A549 (cell line): ENCODE results near the gene TOX2. TPM values are rescaled to one million over a fixed set of nuclear protein-coding genes. Genes with fewer than 3 reads are reported as not detected.

Experiments used
- ATAC-seq, 2 experiments: fragments of 200-7000 bp in 1 of 2; fragments of >200 bp in 1 of 2; cut with Nextera tagmentation in 1 of 2; cut with Tn5 transposase in 1 of 2; 3 replicates each; pipeline versions ENCODE4 v1.8.0 to v1.9.1; 2018 to 2020; ENCODE audit warnings: mild to moderate bottlenecking in 1 of 2, moderate library complexity in 1 of 2
- CTCF ChIA-PET: fragments of 300-600 bp; sonication (Branson Sonifier 250); formaldehyde crosslinking; extraction: SDS; loops from one replicate; lab custom pipeline; 2021; ENCODE audit warnings: antibody characterized with exemption, inconsistent platforms; lab: Yijun Ruan, JAX
- POLR2A ChIA-PET: fragments of 350-600 bp; formaldehyde crosslinking; extraction: SDS; loops from one replicate; lab custom pipeline; 2021; ENCODE audit warnings: antibody characterized with exemption, inconsistent platforms; lab: Yijun Ruan, JAX
- DNase-seq, 2 experiments: peaks; one replicate each; pipeline versions ENCODE4 v3.0.0 to v3.0.0-alpha.2; 2011 to 2016; ENCODE audit warnings: low read depth in 1 of 2, low spot score in 1 of 2
- FAIRE-seq: peaks from 2 replicates; lab custom pipeline; 2011; peaks lifted over from hg19 to GRCh38; lab: Jason Lieb, UNC
- H3K27ac ChIP-seq, 2 experiments: fragments of >200 bp; sonication (Bioruptor Twin); formaldehyde crosslinking; 3 replicates each; pipeline ENCODE4 v1.5.1; 2016 to 2017
- H3K4me1 ChIP-seq: fragments of >200 bp; sonication (Bioruptor Twin); formaldehyde crosslinking; 3 replicates; pipeline ENCODE4 v1.6.1; 2016
- H3K4me2 ChIP-seq: fragments of >200 bp; sonication (Bioruptor Twin); formaldehyde crosslinking; 3 replicates; pipeline ENCODE4 v1.6.1; 2016
- H3K4me3 ChIP-seq: fragments of >200 bp; sonication (Bioruptor Twin); formaldehyde crosslinking; 3 replicates; pipeline ENCODE4 v1.5.1; 2016
- H3K9me3 ChIP-seq: fragments of >200 bp; sonication (Bioruptor Twin); formaldehyde crosslinking; 3 replicates; pipeline ENCODE4 v1.6.1; 2016
- BHLHE40 ChIP-seq: IDR thresholded peaks from 2 replicates; pipeline ENCODE4 v1.6.1; 2012; ENCODE audit warnings: low read depth, low read length, inconsistent platforms
- CBX2 ChIP-seq: fragments of 200-600 bp; sonication (generic); IDR thresholded peaks from 2 replicates; pipeline ENCODE4 v1.6.1; 2016; ENCODE audit warnings: low read depth, mild to moderate bottlenecking, borderline replicate concordance
- E2F6 ChIP-seq: IDR thresholded peaks from 2 replicates; pipeline ENCODE4 v1.6.1; 2012; ENCODE audit warnings: low read depth, borderline replicate concordance
- EHF ChIP-seq: fragments of 250-450 bp; sonication (Bioruptor Pico); IDR thresholded peaks from 2 replicates; pipeline ENCODE4 v1.5.0; 2020; ENCODE audit warnings: mild to moderate bottlenecking
- EHMT2 ChIP-seq: fragments of 200-600 bp; sonication (generic); IDR thresholded peaks from 2 replicates; pipeline ENCODE4 v1.6.1; 2016; ENCODE audit warnings: antibody characterized with exemption, low read depth, mild to moderate bottlenecking, moderate library complexity
- ESRRA ChIP-seq: fragments of 150-350 bp; IDR thresholded peaks from 2 replicates; pipeline ENCODE4 v1.6.1; 2014; ENCODE audit warnings: mild to moderate bottlenecking, low read length, borderline replicate concordance
- HEYL ChIP-seq: fragments of 250-450 bp; sonication (Bioruptor Pico); IDR thresholded peaks from 2 replicates; pipeline ENCODE4 v1.8.0; 2021; ENCODE audit warnings: mild to moderate bottlenecking, moderate library complexity
- HMGXB4 ChIP-seq: fragments of 250-450 bp; sonication (Bioruptor Pico); IDR thresholded peaks from 2 replicates; pipeline ENCODE4 v1.5.0; 2021; ENCODE audit warnings: mild to moderate bottlenecking, moderate library complexity, borderline replicate concordance
- HOXA7 ChIP-seq: fragments of 250-450 bp; sonication (Bioruptor Pico); IDR thresholded peaks from 2 replicates; pipeline ENCODE4 v1.5.0; 2020; ENCODE audit warnings: mild to moderate bottlenecking, moderate library complexity
- KDM1A ChIP-seq: fragments of 200-600 bp; sonication (generic); IDR thresholded peaks from 2 replicates; pipeline ENCODE4 v1.6.1; 2016; ENCODE audit warnings: low read depth, mild to moderate bottlenecking
- KDM5A ChIP-seq: fragments of 200-600 bp; sonication (generic); IDR thresholded peaks from 2 replicates; pipeline ENCODE4 v1.6.1; 2016; ENCODE audit warnings: antibody characterized with exemption, mild to moderate bottlenecking
- MYC ChIP-seq: IDR thresholded peaks from 2 replicates; pipeline ENCODE4 v1.6.1; 2012; ENCODE audit warnings: mild to moderate bottlenecking, inconsistent platforms, low read length, improper control_type of control experiment, borderline replicate concordance
- NPAS2 ChIP-seq: fragments of 250-450 bp; sonication (Bioruptor Pico); IDR thresholded peaks from 2 replicates; pipeline ENCODE4 v1.8.0; 2022; ENCODE audit warnings: mild to moderate bottlenecking, moderate library complexity, borderline replicate concordance
- POLR2A ChIP-seq: IDR thresholded peaks from 2 replicates; pipeline ENCODE4 v1.6.1; 2012; ENCODE audit warnings: mild to moderate bottlenecking, low read length
- RAD21 ChIP-seq, 2 experiments: fragments of >200 bp in 1 of 2; sonication (Bioruptor Twin) in 1 of 2; formaldehyde crosslinking in 1 of 2; IDR thresholded peaks in 1 of 2; conservative IDR thresholded peaks in 1 of 2; 2 replicates in 1 of 2; 3 replicates in 1 of 2; pipeline ENCODE4 v1.6.1; 2012 to 2018; ENCODE audit warnings: inconsistent platforms in 1 of 2
- RNF2 ChIP-seq: fragments of 200-600 bp; sonication (generic); IDR thresholded peaks from 2 replicates; pipeline ENCODE4 v1.6.1; 2016; ENCODE audit warnings: low read depth, mild to moderate bottlenecking, antibody characterized with exemption, moderate library complexity, borderline replicate concordance
- TP53 ChIP-seq: fragments of 250-450 bp; sonication (Bioruptor Pico); IDR thresholded peaks from 2 replicates; pipeline ENCODE4 v1.5.0; 2021; ENCODE audit warnings: mild to moderate bottlenecking, moderate library complexity
- ZC3H11A ChIP-seq: fragments of 450-650 bp; IDR thresholded peaks from 2 replicates; pipeline ENCODE4 v1.6.1; 2014; ENCODE audit warnings: antibody characterized with exemption, mild to moderate bottlenecking
- ZNF302 ChIP-seq: fragments of 250-450 bp; sonication (Bioruptor Pico); IDR thresholded peaks from 2 replicates; pipeline ENCODE4 v1.9.0; 2021; ENCODE audit warnings: inconsistent platforms, mild to moderate bottlenecking, moderate library complexity
- WGBS: methylation state at CpG from one replicate; pipeline ENCODE4 v1.1.6; 2017; ENCODE audit errors: missing lambda C conversion rate; 5-methylcytosine and 5-hydroxymethylcytosine counted together
- polyA plus RNA-seq, 4 experiments: library from polyadenylated mRNA; depleted of rRNA in 3 of 4; stranded (reverse); fragments of >200 nt; fragmentation: RNase III in 1 of 4; extraction: RNeasy Plus Mini Kit Qiagen cat#74134 plus additional on column Dnase treatment in 1 of 4; gene quantifications; 2 replicates in 3 of 4; 3 replicates in 1 of 4; pipeline ENCODE4 v1.2.3, GENCODE V29; 2011 to 2017
- TF ChIP-seq, protein P1 (sequence below): fragments of >200 bp; sonication (Bioruptor Twin); formaldehyde crosslinking; IDR thresholded peaks from 3 replicates; pipeline ENCODE4 v1.6.1; 2016
- TF ChIP-seq, protein P2 (sequence below): IDR thresholded peaks from 2 replicates; pipeline ENCODE4 v1.6.1; 2012
- TF ChIP-seq, protein P3 (sequence below): fragments of 250-450 bp; sonication (Bioruptor Pico); IDR thresholded peaks from 2 replicates; pipeline ENCODE4 v1.5.0; 2020; ENCODE audit warnings: low read depth, mild to moderate bottlenecking, moderate library complexity
- TF ChIP-seq, protein P4 (sequence below): fragments of 450-650 bp; IDR thresholded peaks from 2 replicates; pipeline ENCODE4 v1.6.1; 2014; ENCODE audit warnings: antibody characterized with exemption

The TOX2 gene
- polyA plus RNA-seq, 2 of the 4 experiments (the other 2 are of a cell fraction): 2.5 to 5.3 TPM

DNA sequence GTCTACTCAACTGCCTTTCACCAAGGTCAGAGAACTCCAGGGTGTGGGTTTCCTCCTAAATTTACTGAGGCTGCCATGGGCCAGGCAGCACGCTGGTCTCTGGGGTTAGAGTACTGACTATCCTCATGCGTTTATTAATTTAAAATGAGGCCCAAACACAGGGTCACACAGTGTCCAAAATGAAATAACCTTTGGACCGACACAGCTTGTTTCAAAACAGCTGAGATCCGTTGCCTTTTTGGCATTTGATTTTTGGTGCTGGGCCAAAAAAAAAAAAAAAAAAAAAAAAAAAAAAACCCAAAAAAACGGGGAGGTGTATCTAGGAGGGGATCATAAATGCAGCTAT, 14.6 kb upstream of the TOX2 start:
- ATAC-seq (no peak), FAIRE-seq (no peak), DNase-seq (no peak)
- TF ChIP-seq MYC (no peak), BHLHE40 (no peak), RAD21 (conservative IDR thresholded peaks at IDR 0.05 in 1 of 2, IDR thresholded peaks at IDR 0.05 in 1 of 2) (no peak), HEYL (no peak), EHF (CRISPR knock-in tag) (no peak), ZNF302 (no peak), ESRRA (no peak), ZC3H11A (no peak), KDM5A (no peak), NPAS2 (CRISPR knock-in tag) (no peak)
- TF ChIP-seq, protein P1, sequence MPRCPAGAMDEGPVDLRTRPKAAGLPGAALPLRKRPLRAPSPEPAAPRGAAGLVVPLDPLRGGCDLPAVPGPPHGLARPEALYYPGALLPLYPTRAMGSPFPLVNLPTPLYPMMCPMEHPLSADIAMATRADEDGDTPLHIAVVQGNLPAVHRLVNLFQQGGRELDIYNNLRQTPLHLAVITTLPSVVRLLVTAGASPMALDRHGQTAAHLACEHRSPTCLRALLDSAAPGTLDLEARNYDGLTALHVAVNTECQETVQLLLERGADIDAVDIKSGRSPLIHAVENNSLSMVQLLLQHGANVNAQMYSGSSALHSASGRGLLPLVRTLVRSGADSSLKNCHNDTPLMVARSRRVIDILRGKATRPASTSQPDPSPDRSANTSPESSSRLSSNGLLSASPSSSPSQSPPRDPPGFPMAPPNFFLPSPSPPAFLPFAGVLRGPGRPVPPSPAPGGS: no peak
- TF ChIP-seq, protein P2, sequence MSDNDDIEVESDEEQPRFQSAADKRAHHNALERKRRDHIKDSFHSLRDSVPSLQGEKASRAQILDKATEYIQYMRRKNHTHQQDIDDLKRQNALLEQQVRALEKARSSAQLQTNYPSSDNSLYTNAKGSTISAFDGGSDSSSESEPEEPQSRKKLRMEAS: no peak
- TF ChIP-seq, protein P3, sequence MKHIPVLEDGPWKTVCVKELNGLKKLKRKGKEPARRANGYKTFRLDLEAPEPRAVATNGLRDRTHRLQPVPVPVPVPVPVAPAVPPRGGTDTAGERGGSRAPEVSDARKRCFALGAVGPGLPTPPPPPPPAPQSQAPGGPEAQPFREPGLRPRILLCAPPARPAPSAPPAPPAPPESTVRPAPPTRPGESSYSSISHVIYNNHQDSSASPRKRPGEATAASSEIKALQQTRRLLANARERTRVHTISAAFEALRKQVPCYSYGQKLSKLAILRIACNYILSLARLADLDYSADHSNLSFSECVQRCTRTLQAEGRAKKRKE (CRISPR knock-in tag): no peak
- no peaks in the 10 kb centered on the region for H3K9me3 ChIP-seq
- H3K4me1 ChIP-seq: peaks cover 9% of the 10 kb centered on the region; the same call in 1 of the 3 replicates
- ChIA-PET POLR2A (interaction anchor here (0.6 kb wide), 1 partner anchor 36 kb away, joined by 3 read pairs; no protein-coding TSS in a partner anchor), CTCF (interaction anchor here (1.1 kb wide), 1 partner anchor 11 kb away, joined by 3 read pairs; no protein-coding TSS in a partner anchor)
- 50% methylated on average over 5 of the region's 5 CpGs for WGBS
- H3K27ac ChIP-seq: no peak overlapping the region
- no peak overlapping the region for H3K4me3 ChIP-seq
- H3K4me2 ChIP-seq: no peak overlapping the region

DNA sequence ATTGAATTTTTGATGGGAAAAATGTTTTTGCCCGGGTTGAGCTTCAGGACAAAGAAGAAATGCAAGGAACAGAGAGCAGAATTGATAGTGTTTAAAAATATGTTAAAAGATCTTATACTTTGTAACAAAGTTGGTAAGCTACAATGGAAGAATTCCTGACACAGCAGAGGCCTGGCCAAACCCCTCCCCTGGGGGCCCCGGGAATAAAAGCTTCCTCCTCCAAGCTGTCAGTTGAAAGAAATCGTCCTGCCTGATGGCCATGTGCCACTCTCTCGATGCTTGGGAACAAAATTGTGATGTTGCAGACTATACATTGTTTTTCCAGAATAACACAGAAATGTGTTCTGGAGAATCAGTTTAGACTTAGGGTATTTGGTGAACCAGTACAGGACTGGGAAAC, 14.2 kb upstream of the TOX2 start:
- Histone ChIP-seq H3K4me1 (peaks cover 9% of the 10 kb centered on the region; the same call in 1 of the 3 replicates), H3K4me2 (no peak overlapping the region), H3K4me3 (no peak overlapping the region), H3K27ac (no peak overlapping the region), H3K9me3 (no peaks in the 10 kb centered on the region)
- no peak for FAIRE-seq
- POLR2A ChIA-PET: no interaction called here
- 57% methylated on average over 4 of the region's 4 CpGs for WGBS
- CTCF ChIA-PET: interaction anchor here (1.1 kb wide), 1 partner anchor 11 kb away, joined by 3 read pairs; no protein-coding TSS in a partner anchor
- TF ChIP-seq NPAS2 (CRISPR knock-in tag) (no peak), MYC (no peak), HOXA7 (CRISPR knock-in tag) (no peak), TP53 (no peak), EHMT2 (no peak), ZNF302 (no peak), HEYL (no peak), RNF2 (no peak), CBX2 (no peak), HMGXB4 (CRISPR knock-in tag) (no peak), POLR2A (no peak), KDM1A (no peak), ZC3H11A (no peak), E2F6 (no peak)
- TF ChIP-seq, protein P1: no peak
- TF ChIP-seq, protein P2: no peak
- TF ChIP-seq, protein P4, sequence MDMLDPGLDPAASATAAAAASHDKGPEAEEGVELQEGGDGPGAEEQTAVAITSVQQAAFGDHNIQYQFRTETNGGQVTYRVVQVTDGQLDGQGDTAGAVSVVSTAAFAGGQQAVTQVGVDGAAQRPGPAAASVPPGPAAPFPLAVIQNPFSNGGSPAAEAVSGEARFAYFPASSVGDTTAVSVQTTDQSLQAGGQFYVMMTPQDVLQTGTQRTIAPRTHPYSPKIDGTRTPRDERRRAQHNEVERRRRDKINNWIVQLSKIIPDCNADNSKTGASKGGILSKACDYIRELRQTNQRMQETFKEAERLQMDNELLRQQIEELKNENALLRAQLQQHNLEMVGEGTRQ: no peak
- no peak for ATAC-seq
- DNase-seq: no peak
